Measurements from ENCODE around the gene KIAA1958.

DNA sequence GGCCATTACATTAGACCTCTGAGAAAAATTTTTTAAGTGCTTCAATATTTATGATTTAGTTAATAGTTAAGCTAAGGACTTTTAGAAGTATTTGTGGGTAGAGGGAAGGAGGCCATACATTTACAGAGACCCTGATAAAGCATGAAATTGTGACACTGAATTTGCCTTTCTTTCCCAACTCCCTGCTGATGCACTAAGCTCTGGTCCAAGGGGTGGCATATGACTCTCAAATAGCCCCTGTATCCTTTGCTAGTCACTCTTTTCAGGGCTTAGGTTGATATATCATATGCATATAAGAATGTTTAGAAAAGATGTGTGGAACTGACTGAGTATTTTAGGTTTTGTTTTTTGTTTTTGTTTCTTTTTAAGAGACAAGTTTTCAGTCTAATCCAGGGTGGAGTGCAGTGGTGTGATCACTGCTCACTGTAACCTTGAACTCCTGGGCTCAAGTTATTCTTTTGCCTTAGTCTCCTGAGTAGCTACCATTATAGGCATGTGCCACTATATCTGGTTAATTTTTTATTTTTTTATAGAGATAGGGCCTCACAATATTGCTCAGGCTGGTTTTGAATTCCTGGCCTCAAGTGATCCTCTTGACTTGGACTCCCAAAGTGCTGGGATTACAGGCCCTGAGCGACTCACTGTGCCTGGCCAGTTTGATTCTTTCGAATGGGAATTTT, 20.5 kb downstream of the KIAA1958 start:
- TF ChIP-seq, protein P1, sequence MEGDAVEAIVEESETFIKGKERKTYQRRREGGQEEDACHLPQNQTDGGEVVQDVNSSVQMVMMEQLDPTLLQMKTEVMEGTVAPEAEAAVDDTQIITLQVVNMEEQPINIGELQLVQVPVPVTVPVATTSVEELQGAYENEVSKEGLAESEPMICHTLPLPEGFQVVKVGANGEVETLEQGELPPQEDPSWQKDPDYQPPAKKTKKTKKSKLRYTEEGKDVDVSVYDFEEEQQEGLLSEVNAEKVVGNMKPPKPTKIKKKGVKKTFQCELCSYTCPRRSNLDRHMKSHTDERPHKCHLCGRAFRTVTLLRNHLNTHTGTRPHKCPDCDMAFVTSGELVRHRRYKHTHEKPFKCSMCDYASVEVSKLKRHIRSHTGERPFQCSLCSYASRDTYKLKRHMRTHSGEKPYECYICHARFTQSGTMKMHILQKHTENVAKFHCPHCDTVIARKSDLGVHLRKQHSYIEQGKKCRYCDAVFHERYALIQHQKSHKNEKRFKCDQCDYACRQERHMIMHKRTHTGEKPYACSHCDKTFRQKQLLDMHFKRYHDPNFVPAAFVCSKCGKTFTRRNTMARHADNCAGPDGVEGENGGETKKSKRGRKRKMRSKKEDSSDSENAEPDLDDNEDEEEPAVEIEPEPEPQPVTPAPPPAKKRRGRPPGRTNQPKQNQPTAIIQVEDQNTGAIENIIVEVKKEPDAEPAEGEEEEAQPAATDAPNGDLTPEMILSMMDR (IDR thresholded peaks at IDR 0.05; ENCODE audit: insufficient read depth, low read depth, low read length), result no peak
- no peak for TF ChIP-seq EZH2 (IDR thresholded peaks at IDR 0.05; ENCODE audit: insufficient read depth, low read length)

Measured in astrocyte (in vitro differentiated cells and primary cell).